Subcutaneous adipose tissue (tissue), 4 donors: ENCODE results near the gene NIT1. TPM values are rescaled to one million over a fixed set of nuclear protein-coding genes. Genes with fewer than 3 reads are reported as not detected.

Experiments used
- total RNA-seq, 4 donors: library from RNA; depleted of rRNA; stranded (reverse); fragments of >200 nt; gene quantifications; one replicate each; pipeline ENCODE4 v1.1.0, GENCODE V29; 2016
- TF ChIP-seq, protein P1 (sequence below): fragments of 450-650 bp; IDR thresholded peaks from one replicate; pipeline ENCODE4 v1.5.1; 2016; ENCODE audit warnings: low read depth, mild to moderate bottlenecking, control low read depth, antibody characterized with exemption, moderate library complexity

The NIT1 gene
- total RNA-seq, 4 donors from 2014 or later, result 20.4 to 41.1 (median 35.3) TPM

DNA sequence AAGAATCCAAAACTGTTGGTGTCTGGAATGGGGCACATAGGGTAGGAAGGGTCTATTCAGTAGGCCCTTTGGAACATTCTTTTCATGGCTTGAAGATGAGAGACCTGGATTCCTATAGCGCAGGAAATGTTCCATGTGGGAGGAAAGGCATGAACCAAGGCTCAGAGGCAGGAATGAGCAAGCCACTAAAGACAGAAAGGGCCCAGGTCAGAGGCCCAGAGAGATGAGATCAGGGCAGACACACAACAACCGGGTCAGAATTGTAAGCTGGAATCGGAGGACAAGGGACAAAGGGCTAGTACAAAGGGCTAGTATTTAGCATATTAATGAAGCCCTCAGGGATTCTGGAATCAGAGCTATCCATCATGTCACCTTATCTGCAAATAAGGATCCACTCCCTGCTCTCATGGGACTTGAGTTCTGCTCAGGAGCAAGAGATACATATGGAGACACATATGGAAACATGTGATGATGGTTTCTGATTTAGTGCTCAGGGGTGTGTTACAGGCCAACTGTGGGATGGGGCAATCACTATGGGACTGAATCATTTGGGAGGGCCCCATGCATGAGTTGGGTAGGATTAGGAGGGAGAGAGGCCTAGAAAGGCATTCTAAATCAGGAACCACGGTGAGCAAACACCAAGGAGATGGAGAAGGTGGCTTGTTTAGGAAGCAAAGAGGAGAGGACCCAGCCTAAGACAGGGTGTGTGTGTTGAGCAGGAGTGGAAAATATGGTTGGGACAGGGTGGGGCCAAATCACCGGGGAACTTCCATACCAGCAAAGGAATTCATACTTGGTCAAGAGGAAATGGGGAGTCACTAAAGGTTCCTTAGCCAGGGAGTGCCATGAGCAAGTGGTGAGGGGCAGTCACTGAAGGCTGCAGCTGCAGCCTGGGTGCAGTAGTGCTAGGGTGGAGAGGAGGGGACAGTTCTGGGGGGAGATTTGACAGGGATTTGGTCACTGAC lies 37.2 kb upstream of the NIT1 start:
- TF ChIP-seq, protein P1, sequence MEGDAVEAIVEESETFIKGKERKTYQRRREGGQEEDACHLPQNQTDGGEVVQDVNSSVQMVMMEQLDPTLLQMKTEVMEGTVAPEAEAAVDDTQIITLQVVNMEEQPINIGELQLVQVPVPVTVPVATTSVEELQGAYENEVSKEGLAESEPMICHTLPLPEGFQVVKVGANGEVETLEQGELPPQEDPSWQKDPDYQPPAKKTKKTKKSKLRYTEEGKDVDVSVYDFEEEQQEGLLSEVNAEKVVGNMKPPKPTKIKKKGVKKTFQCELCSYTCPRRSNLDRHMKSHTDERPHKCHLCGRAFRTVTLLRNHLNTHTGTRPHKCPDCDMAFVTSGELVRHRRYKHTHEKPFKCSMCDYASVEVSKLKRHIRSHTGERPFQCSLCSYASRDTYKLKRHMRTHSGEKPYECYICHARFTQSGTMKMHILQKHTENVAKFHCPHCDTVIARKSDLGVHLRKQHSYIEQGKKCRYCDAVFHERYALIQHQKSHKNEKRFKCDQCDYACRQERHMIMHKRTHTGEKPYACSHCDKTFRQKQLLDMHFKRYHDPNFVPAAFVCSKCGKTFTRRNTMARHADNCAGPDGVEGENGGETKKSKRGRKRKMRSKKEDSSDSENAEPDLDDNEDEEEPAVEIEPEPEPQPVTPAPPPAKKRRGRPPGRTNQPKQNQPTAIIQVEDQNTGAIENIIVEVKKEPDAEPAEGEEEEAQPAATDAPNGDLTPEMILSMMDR, result no peak

DNA sequence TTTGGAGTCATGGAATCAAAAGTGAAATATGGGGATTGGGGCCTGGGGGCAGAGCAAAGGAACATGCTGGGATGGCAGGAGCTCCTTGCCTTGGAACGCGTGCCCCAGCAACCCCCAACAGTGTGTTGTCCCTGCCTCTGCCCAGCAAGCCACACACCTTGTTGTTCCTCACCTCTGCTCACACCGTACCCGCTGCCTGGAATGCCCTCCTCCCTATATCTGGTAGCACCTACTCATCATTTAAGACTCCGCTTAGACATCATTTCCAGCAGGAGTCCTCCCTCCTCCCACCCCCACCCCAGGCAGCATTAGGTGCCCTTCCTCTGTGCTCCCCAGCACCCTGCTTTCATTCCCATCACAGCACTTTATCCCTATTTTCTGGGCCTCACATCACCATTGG lies 36.4 kb upstream of the NIT1 start:
- TF ChIP-seq, protein P1, result no peak

DNA sequence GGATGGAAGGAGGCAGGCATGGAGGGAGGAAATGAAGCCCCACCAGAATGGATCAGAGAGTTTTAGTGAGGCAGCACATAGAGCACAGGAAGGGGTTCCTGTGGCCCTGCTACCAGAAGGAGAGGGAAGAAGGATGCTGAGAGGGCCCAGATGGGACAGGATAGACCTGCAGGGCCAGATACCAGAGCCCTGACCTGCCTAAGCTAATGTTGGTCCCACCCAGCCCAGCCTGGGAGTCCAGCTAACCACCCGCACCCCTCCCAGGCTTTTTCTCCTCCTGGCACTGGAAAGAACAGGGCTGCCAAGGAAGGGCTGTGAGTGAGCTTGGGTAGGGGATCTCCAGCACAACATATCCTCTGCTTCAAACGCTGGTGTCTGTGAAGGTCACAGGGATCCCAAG lies 35.4 kb upstream of the NIT1 start:
- TF ChIP-seq, protein P1, result no peak

DNA sequence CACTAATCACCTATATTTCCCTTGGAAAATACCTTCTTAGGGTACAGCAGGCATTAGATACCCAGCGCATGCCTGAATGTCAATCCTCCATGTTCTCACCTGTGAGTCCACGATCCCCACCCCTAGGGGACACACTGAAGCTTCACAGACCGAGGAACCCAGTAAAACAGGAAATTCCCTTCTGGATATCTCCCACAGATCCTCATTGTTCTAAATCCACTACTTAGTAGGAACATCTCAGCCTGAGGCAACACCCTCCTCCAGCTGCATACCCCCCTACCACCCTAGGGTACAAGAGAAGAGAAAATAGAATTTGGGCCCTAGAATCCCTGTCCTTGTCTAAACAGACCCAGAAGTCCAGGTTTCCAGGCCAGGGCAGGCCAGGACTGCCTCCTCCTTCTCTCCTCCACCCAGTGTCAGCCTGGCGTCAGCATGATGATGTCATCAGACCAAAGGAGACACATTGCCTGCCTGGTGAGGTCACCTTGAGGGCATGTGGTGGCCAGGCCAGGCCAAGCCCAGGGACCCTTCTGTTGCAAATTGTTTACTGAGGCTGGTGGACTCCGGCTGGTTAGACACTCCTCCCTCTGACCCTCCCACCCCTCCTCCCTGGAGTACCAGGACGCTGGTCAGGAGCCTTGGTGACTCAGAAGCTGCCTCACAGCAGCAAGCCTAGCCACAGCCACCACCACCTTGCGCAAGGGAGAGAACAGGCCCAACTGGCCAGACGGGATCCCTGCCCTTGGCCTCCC lies 34.7 kb upstream of the NIT1 start:
- TF ChIP-seq, protein P1, result no peak

GRCh38 chr1:161083748-161084596 lies 33.9 kb upstream of the NIT1 start:
- TF ChIP-seq, protein P1, result no peak

DNA sequence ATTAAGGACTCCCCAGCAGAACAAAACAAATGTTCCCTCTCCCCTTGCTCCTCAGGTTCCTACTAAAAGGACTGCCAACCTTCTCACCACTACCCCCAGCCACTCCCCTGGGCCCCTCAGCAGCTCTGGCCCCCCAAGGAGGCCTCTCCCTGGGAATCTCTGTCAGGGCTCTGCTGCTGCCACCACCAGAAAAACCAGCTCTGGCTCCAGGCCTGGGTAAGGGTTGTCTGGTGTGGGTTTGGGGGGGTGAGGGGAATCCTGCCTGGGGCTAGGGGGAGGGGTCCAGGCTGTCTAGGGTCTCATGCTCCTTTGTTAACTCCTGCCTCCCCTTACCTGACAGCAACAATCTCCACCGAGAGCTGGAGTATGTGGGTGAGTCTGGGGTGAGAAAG lies 33.3 kb upstream of the NIT1 start:
- TF ChIP-seq, protein P1, result no peak
